ELF-1 (cell line): ENCODE results near the gene ATXN7.
A peak's percentile ranks its signal among the peaks of the same experiment; 100 is the strongest.

Experiments used
- DNase-seq: peaks from one replicate; pipeline ENCODE4 v3.0.0-alpha.2; 2016; ENCODE audit warnings: low read depth, low spot score

ATXN7 gene

DNA sequence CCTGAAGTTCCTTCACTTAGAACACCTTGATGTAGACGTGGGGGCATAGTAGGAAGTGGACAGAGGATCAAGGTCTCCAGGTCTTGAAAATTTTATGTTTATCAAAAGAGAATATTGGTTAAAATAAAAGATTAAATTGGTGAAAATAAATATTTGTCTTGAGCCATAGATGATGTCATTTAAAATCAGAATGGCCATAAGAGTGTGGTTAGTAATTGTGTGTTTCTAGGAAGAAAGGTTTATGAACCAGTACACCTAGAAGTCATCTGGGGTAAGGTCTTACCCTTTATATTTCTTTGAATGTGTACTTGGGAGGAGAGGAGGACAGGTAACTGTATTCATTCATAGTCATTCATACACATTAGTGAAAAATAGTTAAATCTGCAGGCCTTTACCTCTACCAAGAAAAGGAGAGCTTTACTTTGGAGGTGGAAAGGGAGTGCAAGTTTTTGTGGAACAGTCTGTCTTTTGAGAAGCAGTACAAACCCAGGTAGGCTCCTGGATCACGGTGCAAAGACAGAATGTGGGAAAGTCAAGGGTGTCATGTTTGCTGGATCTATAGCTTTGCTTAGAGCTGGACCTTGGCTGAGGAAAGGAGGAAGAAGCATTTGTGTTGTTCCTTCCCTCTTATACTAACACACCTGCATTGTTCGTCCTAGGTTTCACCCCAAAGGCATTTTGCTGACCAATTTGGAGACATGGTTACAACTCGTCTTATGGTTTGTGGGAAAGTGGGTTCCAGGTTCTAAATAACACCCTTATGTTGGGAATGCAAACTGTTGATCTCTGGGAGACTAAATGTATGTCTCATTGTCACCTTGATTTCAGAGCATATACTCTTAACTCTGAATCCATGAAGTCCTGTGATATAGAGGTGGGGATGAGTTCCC lies 42.3 kb downstream of the ATXN7 start:
- DNase-seq, result no peak

GRCh38 chr3:63908081-63908736 lies 44.5 kb downstream of the ATXN7 start:
- DNase-seq, result no peak

GRCh38 chr3:63908776-63909175 lies 45.1 kb downstream of the ATXN7 start:
- DNase-seq, result no peak

GRCh38 chr3:63909431-63909830 lies 45.8 kb downstream of the ATXN7 start:
- no peak for DNase-seq

GRCh38 chr3:63910001-63910400 lies 46.3 kb downstream of the ATXN7 start:
- DNase-seq, result no peak

- DNase-seq, result no peak
Measured at GRCh38 chr3:63910891-63911290, 47.2 kb downstream of the ATXN7 start.

GRCh38 chr3:63911509-63911872 lies 47.8 kb downstream of the ATXN7 start:
- no peak for DNase-seq

DNA sequence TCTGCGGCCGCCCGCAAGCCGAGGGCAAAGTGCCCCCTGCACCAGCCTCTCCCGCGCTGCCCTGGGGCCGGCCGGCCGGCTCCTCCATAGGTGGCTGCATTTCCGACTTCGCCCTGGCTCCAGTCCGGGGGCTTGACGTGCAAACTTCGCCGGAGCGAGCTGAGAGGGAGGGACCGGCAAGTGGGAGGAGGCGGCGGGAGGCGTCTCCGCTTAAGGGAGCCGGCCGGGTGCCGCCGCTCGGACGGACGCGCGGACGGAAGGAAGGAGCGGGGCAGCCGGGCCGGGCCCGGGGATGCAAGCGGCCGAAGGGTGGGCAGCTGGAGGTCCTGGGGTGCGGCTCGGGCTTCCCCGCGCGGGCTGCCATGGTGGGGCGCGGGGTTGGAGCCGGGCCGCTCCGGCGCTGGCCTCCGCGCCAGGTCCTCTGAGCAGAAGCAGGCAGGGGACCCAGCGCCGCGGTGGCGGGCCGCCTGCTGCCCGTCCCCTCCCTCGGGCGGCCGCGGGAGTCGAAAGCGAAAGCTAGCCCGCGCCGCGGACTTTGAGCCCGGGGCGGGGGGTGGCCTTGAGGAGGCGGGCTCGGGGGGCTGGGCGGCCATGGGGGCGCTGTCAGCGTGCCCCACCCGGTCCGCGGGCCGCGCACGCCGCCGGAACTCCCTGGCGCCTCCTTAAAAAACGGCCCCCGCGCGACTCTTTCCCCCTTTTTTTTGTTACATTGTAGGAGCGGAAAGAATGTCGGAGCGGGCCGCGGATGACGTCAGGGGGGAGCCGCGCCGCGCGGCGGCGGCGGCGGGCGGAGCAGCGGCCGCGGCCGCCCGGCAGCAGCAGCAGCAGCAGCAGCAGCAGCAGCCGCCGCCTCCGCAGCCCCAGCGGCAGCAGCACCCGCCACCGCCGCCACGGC lies 48.5 kb downstream of the ATXN7 start, which contains the start of gene SCAANT1:
Gene SCAANT1, minus strand, starts transcription at position 511 of the 895 bp plus-strand sequence.
- peak; percentile 89 for DNase-seq

DNA sequence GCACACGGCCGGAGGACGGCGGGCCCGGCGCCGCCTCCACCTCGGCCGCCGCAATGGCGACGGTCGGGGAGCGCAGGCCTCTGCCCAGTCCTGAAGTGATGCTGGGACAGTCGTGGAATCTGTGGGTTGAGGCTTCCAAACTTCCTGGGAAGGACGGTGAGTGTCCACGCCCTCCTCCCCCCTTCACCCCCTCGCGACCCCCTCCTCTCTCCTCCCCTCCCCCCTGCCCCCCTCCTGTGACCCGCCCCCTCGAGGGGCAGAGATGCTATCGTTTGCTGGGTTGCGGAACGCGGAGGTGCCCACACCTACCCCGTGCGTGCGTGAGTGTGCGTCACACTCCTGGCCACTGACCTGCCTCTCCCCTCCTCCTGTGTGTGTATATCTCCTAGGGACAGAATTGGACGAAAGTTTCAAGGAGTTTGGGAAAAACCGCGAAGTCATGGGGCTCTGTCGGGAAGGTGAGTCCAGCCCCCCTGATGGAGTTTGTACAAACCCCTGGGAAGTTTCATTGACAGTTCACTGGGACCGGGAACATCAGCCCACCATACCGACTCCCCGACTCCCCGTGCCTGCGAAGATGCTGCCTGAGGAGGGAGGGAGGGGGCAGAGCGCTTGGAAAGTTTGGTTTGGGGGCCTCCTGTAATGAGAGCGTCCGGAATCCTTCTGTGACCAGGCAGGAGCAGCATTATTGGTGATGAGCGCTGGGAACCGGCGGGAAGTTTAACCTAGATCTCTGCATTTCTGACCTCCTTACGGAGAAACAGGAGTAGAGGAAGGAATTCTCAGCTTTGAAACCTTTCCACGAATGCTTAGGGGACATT lies 49.3 kb downstream of the ATXN7 start:
- peak; percentile 45 for DNase-seq

- no peak for DNase-seq
Measured at GRCh38 chr3:63914312-63914711, 50.6 kb downstream of the ATXN7 start.

- DNase-seq, result no peak
Measured at GRCh38 chr3:63918321-63918720, 54.7 kb downstream of the ATXN7 start.

DNA sequence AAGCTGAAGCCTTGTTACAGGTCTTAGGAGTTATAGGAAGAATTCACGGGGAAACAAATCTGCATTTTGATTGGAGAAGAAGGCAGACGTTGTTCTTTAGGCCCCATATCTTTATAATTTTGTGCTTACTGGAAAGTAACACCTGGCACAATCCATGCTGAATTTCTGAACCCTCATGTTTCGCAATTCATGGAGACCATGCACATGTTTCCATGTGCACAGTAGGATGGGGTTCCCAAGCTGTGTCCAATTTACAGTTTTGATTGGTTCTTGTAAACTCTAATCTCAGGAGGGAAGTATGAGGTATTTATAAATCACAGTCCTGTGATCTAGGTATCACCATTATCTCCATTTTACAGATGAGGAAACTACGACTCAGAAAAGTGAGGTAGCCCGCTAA lies 56.3 kb downstream of the ATXN7 start:
- DNase-seq, result no peak

DNA sequence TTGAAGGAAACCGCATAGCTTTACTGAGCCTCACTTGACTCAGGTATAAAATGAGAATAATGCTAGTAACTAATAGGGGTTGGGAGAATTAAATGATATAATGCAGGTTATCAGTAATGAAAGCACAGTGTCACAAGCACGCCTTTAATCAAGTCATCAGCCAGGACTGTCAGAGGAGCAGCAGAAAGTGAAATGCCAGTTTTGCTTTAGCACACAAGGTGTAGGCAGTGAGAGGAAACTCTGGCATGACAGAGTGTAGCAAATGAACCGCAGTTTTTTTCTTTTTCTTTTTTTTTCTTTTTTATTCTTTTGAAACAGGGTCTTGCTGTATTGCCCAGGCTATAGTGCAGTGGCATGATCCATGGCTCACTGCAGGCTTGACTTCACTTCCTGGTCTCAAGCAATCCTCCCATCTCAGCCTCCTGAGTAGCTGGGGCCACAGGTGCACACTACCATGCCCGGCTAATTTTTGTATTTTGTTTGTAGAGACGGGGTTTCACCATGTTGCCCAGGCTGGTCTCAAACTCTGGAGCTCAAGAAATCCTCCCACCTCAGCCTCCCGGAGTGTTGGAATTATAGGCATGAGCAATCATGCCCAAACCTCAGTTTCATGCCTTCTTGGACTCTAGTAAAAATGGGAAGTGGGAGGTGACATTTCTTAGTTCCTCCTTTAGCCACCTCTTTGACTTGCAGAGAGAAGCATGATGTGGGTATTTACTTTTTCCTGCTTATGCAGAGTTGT lies 58.2 kb downstream of the ATXN7 start:
- no peak for DNase-seq

- DNase-seq, result no peak
Measured at GRCh38 chr3:63922491-63923199, 59.0 kb downstream of the ATXN7 start.

GRCh38 chr3:63926309-63926708 lies 62.6 kb downstream of the ATXN7 start:
- DNase-seq, result no peak

GRCh38 chr3:63927422-63928280 lies 64.0 kb downstream of the ATXN7 start:
- no peak for DNase-seq

DNA sequence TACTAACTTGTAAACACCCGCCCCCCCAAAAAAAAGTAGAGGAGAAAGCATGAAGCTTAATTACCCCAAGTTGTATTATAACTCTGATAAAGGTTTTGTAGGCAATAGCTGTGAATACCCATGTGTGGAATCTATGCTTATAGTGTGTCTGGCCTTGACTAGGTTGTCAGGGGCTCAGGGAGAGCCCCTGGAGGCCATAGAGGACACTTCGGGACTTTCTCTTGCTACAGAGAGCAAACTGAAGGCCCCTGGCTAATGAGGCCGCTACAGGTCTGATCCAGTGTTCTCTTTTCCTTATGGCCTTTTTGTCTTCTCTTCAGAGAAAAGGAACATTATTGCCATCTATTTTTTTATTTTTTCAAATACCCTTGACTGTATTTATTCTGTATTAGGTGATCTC lies 67.6 kb downstream of the ATXN7 start:
- DNase-seq, result no peak

- DNase-seq, result no peak
Measured at GRCh38 chr3:63932509-63933212, 69.0 kb downstream of the ATXN7 start.
